ENCODE results near the gene NACC2.

NACC2 gene

DNA sequence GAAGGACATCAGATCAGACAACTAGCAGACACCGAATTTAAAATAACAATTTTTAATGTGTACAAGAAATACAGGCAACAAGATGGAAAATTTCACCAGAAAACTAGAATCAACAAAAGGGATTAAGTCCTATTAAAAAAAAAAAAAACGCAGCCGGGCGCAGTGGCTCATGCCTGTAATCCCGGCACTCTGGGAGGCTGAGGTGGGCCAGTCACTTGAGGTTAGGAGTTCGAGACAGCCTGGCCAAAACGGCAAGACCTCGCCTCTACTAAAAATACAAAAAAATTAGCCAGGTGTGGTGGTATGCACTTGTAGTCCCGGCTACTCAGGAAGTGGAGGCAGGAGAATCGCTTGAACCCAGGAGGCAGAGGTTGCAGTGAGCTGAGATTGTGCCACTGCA lies 69.6 kb downstream of the NACC2 start:
- H3K36me3 ChIP-seq (ENCODE audit: control insufficient read depth, low read length), result no peaks in the 10 kb centered on the region
- H3K27me3 ChIP-seq (ENCODE audit: control insufficient read depth, low read length), result no peaks in the 10 kb centered on the region
- H3K9me2 ChIP-seq (replicated peaks; ENCODE audit: control insufficient read depth, low read length), result no peaks in the 10 kb centered on the region
- no peak overlapping the region for H3K27ac ChIP-seq (ENCODE audit: low read depth, low read length)
- no peaks in the 10 kb centered on the region for H3K4me1 ChIP-seq (ENCODE audit: control insufficient read depth, low read length)
- no peaks in the 10 kb centered on the region for H3K79me2 ChIP-seq (ENCODE audit: control insufficient read depth, low read length)
- H3K9me3 ChIP-seq (ENCODE audit: control insufficient read depth, insufficient read depth, low read length), result peaks cover 9% of the 10 kb centered on the region; the same call in 1 of the 2 replicates
- TF ChIP-seq, protein P1, sequence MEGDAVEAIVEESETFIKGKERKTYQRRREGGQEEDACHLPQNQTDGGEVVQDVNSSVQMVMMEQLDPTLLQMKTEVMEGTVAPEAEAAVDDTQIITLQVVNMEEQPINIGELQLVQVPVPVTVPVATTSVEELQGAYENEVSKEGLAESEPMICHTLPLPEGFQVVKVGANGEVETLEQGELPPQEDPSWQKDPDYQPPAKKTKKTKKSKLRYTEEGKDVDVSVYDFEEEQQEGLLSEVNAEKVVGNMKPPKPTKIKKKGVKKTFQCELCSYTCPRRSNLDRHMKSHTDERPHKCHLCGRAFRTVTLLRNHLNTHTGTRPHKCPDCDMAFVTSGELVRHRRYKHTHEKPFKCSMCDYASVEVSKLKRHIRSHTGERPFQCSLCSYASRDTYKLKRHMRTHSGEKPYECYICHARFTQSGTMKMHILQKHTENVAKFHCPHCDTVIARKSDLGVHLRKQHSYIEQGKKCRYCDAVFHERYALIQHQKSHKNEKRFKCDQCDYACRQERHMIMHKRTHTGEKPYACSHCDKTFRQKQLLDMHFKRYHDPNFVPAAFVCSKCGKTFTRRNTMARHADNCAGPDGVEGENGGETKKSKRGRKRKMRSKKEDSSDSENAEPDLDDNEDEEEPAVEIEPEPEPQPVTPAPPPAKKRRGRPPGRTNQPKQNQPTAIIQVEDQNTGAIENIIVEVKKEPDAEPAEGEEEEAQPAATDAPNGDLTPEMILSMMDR (IDR thresholded peaks at IDR 0.05; ENCODE audit: low read depth, low read length, poor library complexity, severe bottlenecking), result no peak
- no peak for TF ChIP-seq EZH2phosphoT487 (IDR thresholded peaks at IDR 0.05; ENCODE audit: borderline replicate concordance, low read length)
- no peaks in the 10 kb centered on the region for H3F3A ChIP-seq (ENCODE audit: control insufficient read depth, insufficient read depth)
- no peaks in the 10 kb centered on the region for H4K20me1 ChIP-seq (ENCODE audit: control insufficient read depth, insufficient read depth, low read depth, low read length)
- H3K4me2 ChIP-seq (ENCODE audit: low read length), result no peak overlapping the region
- H3K4me3 ChIP-seq (ENCODE audit: low read length), result no peak overlapping the region

DNA sequence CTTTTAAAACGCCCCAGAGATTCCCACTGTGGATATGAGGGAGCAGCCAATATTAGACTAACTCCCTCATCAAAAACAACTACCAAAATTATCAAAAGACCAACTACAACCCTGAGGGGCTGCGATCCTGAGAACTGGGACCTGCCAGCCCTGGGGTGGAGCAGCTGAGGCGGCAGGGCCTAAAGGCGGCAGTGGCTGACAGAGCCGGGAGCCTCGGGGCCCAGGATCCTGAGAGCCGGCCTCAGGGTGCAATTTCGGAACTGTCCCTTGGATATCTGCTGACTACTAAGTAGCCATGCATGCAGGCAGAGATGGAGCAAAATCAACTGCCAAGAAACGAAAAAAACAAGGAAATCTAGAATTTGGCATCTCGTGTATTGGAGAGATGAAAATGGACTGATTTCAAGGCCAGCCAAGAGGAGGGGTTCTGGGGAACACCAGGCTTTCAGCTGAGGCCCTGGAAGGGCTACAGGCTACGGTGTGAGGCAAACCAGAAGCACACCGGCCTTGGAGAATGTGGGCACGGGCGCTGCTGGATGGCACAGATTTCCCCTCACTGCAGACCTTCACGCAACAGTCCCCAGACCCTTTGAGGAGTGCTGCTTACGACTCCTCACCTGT lies 70.3 kb downstream of the NACC2 start:
- no peaks in the 10 kb centered on the region for H3K4me1 ChIP-seq (ENCODE audit: control insufficient read depth, low read length)
- H3K9me3 ChIP-seq (ENCODE audit: control insufficient read depth, insufficient read depth, low read length), result peaks cover 9% of the 10 kb centered on the region; the same call in 1 of the 2 replicates
- TF ChIP-seq, protein P1 (IDR thresholded peaks at IDR 0.05; ENCODE audit: low read depth, low read length, poor library complexity, severe bottlenecking), result no peak
- no peak for TF ChIP-seq EZH2phosphoT487 (IDR thresholded peaks at IDR 0.05; ENCODE audit: borderline replicate concordance, low read length)
- no peak overlapping the region for H3K27ac ChIP-seq (ENCODE audit: low read depth, low read length)
- no peak overlapping the region for H3K4me3 ChIP-seq (ENCODE audit: low read length)
- H4K20me1 ChIP-seq (ENCODE audit: control insufficient read depth, insufficient read depth, low read depth, low read length), result no peaks in the 10 kb centered on the region
- H3F3A ChIP-seq (ENCODE audit: control insufficient read depth, insufficient read depth), result no peaks in the 10 kb centered on the region
- H3K79me2 ChIP-seq (ENCODE audit: control insufficient read depth, low read length), result no peaks in the 10 kb centered on the region
- no peaks in the 10 kb centered on the region for H3K27me3 ChIP-seq (ENCODE audit: control insufficient read depth, low read length)
- no peak overlapping the region for H3K4me2 ChIP-seq (ENCODE audit: low read length)
- H3K36me3 ChIP-seq (ENCODE audit: control insufficient read depth, low read length), result no peaks in the 10 kb centered on the region
- H3K9me2 ChIP-seq (replicated peaks; ENCODE audit: control insufficient read depth, low read length), result no peaks in the 10 kb centered on the region

DNA sequence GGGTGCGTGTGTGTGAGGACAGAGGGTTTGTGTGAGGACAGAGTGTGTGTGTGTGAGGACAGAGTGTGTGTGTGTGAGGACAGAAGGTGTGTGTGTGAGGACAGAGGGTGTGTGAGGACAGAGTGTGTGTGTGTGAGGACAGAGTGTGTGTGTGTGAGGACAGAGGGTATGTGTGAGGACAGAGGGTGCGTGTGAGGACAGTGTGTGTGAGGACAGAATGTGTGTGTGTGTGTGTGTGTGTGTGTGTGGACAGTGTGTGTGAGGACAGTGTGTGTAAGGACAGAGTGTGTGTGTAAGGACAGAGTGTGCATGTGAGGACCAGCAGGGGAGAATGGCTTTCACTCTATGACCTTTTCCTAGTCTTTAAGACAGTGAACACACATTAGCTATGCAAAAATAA lies 70.8 kb downstream of the NACC2 start:
- Histone ChIP-seq H3F3A (ENCODE audit: control insufficient read depth, insufficient read depth) (no peaks in the 10 kb centered on the region), H3K27me3 (ENCODE audit: control insufficient read depth, low read length) (no peaks in the 10 kb centered on the region), H3K4me2 (ENCODE audit: low read length) (no peak overlapping the region), H3K4me1 (ENCODE audit: control insufficient read depth, low read length) (no peaks in the 10 kb centered on the region), H3K9me3 (ENCODE audit: control insufficient read depth, insufficient read depth, low read length) (peaks cover 8% of the 10 kb centered on the region; the same call in 1 of the 2 replicates), H3K36me3 (ENCODE audit: control insufficient read depth, low read length) (no peaks in the 10 kb centered on the region), H3K4me3 (ENCODE audit: low read length) (no peak overlapping the region), H3K27ac (ENCODE audit: low read depth, low read length) (no peak overlapping the region), H4K20me1 (ENCODE audit: control insufficient read depth, insufficient read depth, low read depth, low read length) (no peaks in the 10 kb centered on the region), H3K79me2 (ENCODE audit: control insufficient read depth, low read length) (no peaks in the 10 kb centered on the region), H3K9me2 (replicated peaks; ENCODE audit: control insufficient read depth, low read length) (no peaks in the 10 kb centered on the region)
- TF ChIP-seq, protein P1 (IDR thresholded peaks at IDR 0.05; ENCODE audit: low read depth, low read length, poor library complexity, severe bottlenecking), result no peak
- TF ChIP-seq EZH2phosphoT487 (IDR thresholded peaks at IDR 0.05; ENCODE audit: borderline replicate concordance, low read length), result no peak

Data from DOHH2 (cell line).